ENCODE measurements around the gene IFRD1.

DNA sequence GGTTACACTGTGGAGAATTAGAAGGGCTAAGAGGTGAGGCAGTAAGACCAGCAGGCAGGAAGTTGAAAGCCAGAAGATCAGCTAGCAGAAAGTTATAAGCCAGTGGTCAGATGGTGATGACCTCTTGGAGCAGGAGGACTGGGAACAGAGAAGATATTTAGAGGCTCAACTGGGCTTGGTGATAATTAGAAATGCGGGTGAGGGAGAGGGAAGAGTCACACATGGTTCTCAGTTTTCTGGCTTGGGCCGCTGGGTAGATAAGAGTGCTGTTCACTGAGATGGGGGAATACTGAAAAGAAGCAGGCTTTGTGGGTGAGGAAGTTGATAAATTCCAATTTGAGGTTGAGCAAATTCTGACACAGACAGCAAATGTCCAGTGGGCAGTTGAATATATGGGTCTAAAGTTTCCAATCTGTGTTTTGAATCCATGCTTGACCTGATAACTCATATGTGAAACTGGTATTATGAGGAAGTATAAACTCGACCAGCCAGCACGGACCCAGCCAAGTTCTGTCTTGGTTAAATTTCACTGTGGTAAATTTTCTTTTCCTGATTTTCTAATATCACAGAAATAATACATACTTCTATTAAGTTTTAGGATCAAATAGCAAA lies 53.2 kb downstream of the IFRD1 start:
- TF ChIP-seq EP300 (IDR thresholded peaks at IDR 0.05) (no peak), CTCF (IDR thresholded peaks at IDR 0.05) (no peak)

Data from sigmoid colon (tissue), 4 donors.